HepG2 (cell line): Measurements from ENCODE around the gene HMGN4. TPM values are rescaled to one million over a fixed set of nuclear protein-coding genes. Genes with fewer than 3 reads are reported as not detected.
A peak's percentile ranks its signal among the peaks of the same experiment; 100 is the strongest.

Experiments
- ARNT ChIP-seq: fragments of 450-650 bp; IDR thresholded peaks from 2 replicates; pipeline ENCODE4 v1.6.1; 2017
- GMEB1 ChIP-seq: sonication (generic); formaldehyde crosslinking; IDR thresholded peaks from 2 replicates; pipeline ENCODE4 v1.5.1; 2020; ENCODE audit warnings: missing genetic modification reagents, mild to moderate bottlenecking, borderline replicate concordance
- MAFG ChIP-seq: sonication (generic); formaldehyde crosslinking; IDR thresholded peaks from 2 replicates; pipeline ENCODE4 v1.5.1; 2020; ENCODE audit warnings: mild to moderate bottlenecking, missing genetic modification reagents
- NAIF1 ChIP-seq: sonication (generic); formaldehyde crosslinking; IDR thresholded peaks from 2 replicates; pipeline ENCODE4 v1.5.0; 2020; ENCODE audit warnings: mild to moderate bottlenecking, missing genetic modification reagents, borderline replicate concordance
- PAWR ChIP-seq: sonication (generic); formaldehyde crosslinking; IDR thresholded peaks from 2 replicates; pipeline ENCODE4 v1.4.0; 2020; ENCODE audit warnings: missing genetic modification reagents, mild to moderate bottlenecking, borderline replicate concordance
- RAD21 ChIP-seq: fragments of 450-650 bp; formaldehyde crosslinking; IDR thresholded peaks from 2 replicates; pipeline ENCODE4 v1.5.0; 2020; ENCODE audit warnings: mild to moderate bottlenecking
- SP4 ChIP-seq: sonication (generic); formaldehyde crosslinking; IDR thresholded peaks from 2 replicates; pipeline ENCODE4 v1.8.1; 2023; ENCODE audit warnings: mild to moderate bottlenecking, missing genetic modification reagents
- TAF1 ChIP-seq: sonication (generic); formaldehyde crosslinking; IDR thresholded peaks from 2 replicates; pipeline ENCODE4 v1.4.0; 2020; ENCODE audit warnings: missing genetic modification reagents
- ZKSCAN5 ChIP-seq: sonication (generic); formaldehyde crosslinking; IDR thresholded peaks from 2 replicates; pipeline ENCODE4 v1.5.1; 2020; ENCODE audit warnings: mild to moderate bottlenecking, missing genetic modification reagents
- ZNF124 ChIP-seq: sonication (generic); formaldehyde crosslinking; IDR thresholded peaks from 2 replicates; pipeline ENCODE4 v1.4.0; 2020; ENCODE audit warnings: missing genetic modification reagents
- ZNF224 ChIP-seq: sonication (generic); formaldehyde crosslinking; IDR thresholded peaks from 2 replicates; pipeline ENCODE4 v1.5.0; 2020; ENCODE audit warnings: mild to moderate bottlenecking, missing genetic modification reagents
- ZNF225 ChIP-seq: sonication (generic); formaldehyde crosslinking; IDR thresholded peaks from 2 replicates; pipeline ENCODE4 v1.4.0; 2020; ENCODE audit warnings: mild to moderate bottlenecking, missing genetic modification reagents
- ZNF329 ChIP-seq: sonication (generic); formaldehyde crosslinking; IDR thresholded peaks from 2 replicates; pipeline ENCODE4 v1.9.0; 2021; ENCODE audit warnings: low read depth, mild to moderate bottlenecking, missing genetic modification reagents
- ZNF33B ChIP-seq: sonication (generic); formaldehyde crosslinking; IDR thresholded peaks from 2 replicates; pipeline ENCODE4 v1.5.1; 2020; ENCODE audit warnings: mild to moderate bottlenecking, missing genetic modification reagents
- ZNF605 ChIP-seq: sonication (generic); formaldehyde crosslinking; IDR thresholded peaks from 2 replicates; pipeline ENCODE4 v1.8.0; 2022; ENCODE audit warnings: mild to moderate bottlenecking, missing genetic modification reagents
- ZNF746 ChIP-seq: sonication (generic); formaldehyde crosslinking; IDR thresholded peaks from 2 replicates; pipeline ENCODE4 v1.8.0; 2022; ENCODE audit warnings: mild to moderate bottlenecking, missing genetic modification reagents
- ZSCAN5A ChIP-seq: sonication (generic); formaldehyde crosslinking; IDR thresholded peaks from 2 replicates; pipeline ENCODE4 v1.8.0; 2022; ENCODE audit warnings: mild to moderate bottlenecking, missing genetic modification reagents, borderline replicate concordance
- polyA plus RNA-seq, 8 experiments: library from polyadenylated mRNA; depleted of rRNA in 3 of 8; stranded (reverse) in 7 of 8; unstranded in 1 of 8; fragments of >200 nt; fragmentation: Illumina TruSeq in 4 of 8; extraction: Trizol in 4 of 8; gene quantifications; 2 replicates each; pipeline versions ENCODE4 v1.2.1 to v1.2.3, GENCODE V29; 2011 to 2016; ENCODE audit warnings: low read depth in 4 of 8, missing spikeins in 1 of 8, mixed read lengths in 1 of 8; ENCODE audit not compliant: insufficient read depth in 1 of 8
- total RNA-seq, 5 experiments: library from RNA; depleted of rRNA; stranded (reverse); fragments of >200 nt; fragmentation: Illumina TruSeq; extraction: Trizol; gene quantifications; 2 replicates each; pipeline ENCODE4 v1.2.3, GENCODE V29; 2016; ENCODE audit warnings: low read depth in 1 of 5
- TF ChIP-seq, protein P1 (sequence below): sonication (generic); formaldehyde crosslinking; conservative IDR thresholded peaks from 2 replicates; pipeline ENCODE4 v1.8.0; 2022; ENCODE audit warnings: low read depth, missing genetic modification reagents
- TF ChIP-seq, protein P2 (sequence below): sonication (generic); formaldehyde crosslinking; IDR thresholded peaks from 2 replicates; pipeline ENCODE4 v1.4.0; 2020; ENCODE audit warnings: missing genetic modification reagents, borderline replicate concordance
- TF ChIP-seq, protein P3 (sequence below): sonication (generic); formaldehyde crosslinking; IDR thresholded peaks from 2 replicates; pipeline ENCODE4 v1.5.0; 2020; ENCODE audit warnings: missing genetic modification reagents, mild to moderate bottlenecking, borderline replicate concordance

Gene HMGN4
- total and polyA plus RNA-seq, 2 of the 13 experiments (the other 11 are each of a cell fraction or from before 2014, with no cell fraction given), result 39.9 to 52.1 TPM

DNA sequence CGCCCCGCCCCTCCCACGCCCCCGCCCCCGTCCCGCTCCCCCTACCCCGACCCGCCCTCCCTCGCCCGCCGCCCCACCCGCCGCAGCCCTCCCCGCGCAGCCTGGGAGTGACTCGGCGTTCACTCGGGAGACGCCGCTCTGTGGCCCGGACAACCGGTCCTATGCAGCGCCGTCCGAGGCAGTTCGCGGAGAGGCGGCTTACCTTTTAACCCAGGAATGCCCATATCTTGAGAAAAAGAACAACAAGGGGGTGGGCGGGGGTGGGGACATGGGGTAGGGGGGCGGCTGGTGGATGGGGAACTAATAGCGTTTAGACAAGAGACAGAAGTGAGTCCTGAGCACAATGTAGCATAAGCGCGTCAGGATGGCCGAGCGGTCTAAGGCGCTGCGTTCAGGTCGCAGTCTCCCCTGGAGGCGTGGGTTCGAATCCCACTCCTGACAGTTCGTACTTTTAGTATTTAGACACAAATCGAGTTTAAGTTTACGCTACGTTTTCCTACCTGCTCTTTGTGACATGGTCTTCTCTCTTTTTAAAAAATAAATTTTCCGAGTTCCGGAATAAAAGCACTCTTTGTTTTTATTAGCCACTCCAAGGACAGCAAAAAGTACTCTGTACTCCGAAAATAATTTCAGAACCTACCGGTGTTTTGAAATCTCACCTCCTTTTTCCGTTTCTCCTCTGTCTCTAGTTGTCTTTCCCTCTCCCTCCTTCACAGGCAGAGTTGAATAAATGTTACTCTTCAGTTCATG lies 17.1 kb upstream of the HMGN4 start (continued):
- TF ChIP-seq, protein P1, sequence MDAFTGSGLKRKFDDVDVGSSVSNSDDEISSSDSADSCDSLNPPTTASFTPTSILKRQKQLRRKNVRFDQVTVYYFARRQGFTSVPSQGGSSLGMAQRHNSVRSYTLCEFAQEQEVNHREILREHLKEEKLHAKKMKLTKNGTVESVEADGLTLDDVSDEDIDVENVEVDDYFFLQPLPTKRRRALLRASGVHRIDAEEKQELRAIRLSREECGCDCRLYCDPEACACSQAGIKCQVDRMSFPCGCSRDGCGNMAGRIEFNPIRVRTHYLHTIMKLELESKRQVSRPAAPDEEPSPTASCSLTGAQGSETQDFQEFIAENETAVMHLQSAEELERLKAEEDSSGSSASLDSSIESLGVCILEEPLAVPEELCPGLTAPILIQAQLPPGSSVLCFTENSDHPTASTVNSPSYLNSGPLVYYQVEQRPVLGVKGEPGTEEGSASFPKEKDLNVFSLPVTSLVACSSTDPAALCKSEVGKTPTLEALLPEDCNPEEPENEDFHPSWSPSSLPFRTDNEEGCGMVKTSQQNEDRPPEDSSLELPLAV, result no peak
- TF ChIP-seq SP4 (CRISPR knock-in tag), result no peak
- TF ChIP-seq ZNF224 (CRISPR knock-in tag), result no peak
- TF ChIP-seq MAFG (CRISPR knock-in tag), result no peak
- no peak for TF ChIP-seq RAD21
- no peak for TF ChIP-seq NAIF1 (CRISPR knock-in tag)
- no peak for TF ChIP-seq TAF1 (CRISPR knock-in tag)
- TF ChIP-seq, protein P2, sequence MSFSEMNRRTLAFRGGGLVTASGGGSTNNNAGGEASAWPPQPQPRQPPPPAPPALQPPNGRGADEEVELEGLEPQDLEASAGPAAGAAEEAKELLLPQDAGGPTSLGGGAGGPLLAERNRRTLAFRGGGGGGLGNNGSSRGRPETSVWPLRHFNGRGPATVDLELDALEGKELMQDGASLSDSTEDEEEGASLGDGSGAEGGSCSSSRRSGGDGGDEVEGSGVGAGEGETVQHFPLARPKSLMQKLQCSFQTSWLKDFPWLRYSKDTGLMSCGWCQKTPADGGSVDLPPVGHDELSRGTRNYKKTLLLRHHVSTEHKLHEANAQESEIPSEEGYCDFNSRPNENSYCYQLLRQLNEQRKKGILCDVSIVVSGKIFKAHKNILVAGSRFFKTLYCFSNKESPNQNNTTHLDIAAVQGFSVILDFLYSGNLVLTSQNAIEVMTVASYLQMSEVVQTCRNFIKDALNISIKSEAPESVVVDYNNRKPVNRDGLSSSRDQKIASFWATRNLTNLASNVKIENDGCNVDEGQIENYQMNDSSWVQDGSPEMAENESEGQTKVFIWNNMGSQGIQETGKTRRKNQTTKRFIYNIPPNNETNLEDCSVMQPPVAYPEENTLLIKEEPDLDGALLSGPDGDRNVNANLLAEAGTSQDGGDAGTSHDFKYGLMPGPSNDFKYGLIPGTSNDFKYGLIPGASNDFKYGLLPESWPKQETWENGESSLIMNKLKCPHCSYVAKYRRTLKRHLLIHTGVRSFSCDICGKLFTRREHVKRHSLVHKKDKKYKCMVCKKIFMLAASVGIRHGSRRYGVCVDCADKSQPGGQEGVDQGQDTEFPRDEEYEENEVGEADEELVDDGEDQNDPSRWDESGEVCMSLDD, result peak; percentile 37; the same call in 1 of the 2 replicates
- no peak for TF ChIP-seq GMEB1 (CRISPR knock-in tag)
- peak; percentile 67 for TF ChIP-seq ZNF746
- TF ChIP-seq ZNF605 (CRISPR knock-in tag), result no peak
- no peak for TF ChIP-seq ZNF225 (CRISPR knock-in tag)
- no peak for TF ChIP-seq ZSCAN5A (CRISPR knock-in tag)
- no peak for TF ChIP-seq ARNT
- no peak for TF ChIP-seq PAWR (CRISPR knock-in tag)
- no peak for TF ChIP-seq ZNF33B (CRISPR knock-in tag)
- TF ChIP-seq, protein P3, sequence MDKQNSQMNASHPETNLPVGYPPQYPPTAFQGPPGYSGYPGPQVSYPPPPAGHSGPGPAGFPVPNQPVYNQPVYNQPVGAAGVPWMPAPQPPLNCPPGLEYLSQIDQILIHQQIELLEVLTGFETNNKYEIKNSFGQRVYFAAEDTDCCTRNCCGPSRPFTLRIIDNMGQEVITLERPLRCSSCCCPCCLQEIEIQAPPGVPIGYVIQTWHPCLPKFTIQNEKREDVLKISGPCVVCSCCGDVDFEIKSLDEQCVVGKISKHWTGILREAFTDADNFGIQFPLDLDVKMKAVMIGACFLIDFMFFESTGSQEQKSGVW, result no peak
- TF ChIP-seq ZNF329 (CRISPR knock-in tag), result no peak
- TF ChIP-seq ZNF124 (CRISPR knock-in tag), result 0 out of 2 replicates have a peak, but pooled peaks have one; percentile 43
- TF ChIP-seq ZKSCAN5 (CRISPR knock-in tag), result 0 out of 2 replicates have a peak, but pooled peaks have one; percentile 18
